HG02840 (cell line): ENCODE measurements around the gene FAM117A.
"Not testable (repeated sequence)": the region's sequence is repeated elsewhere in the genome, so short reads cannot be mapped to it uniquely, and the experiment has no call there.

Experiments used
- ATAC-seq: cut with Tn5 transposase; IDR thresholded peaks from one replicate; pipeline ENCODE4 v1.9.1; 2021; ENCODE audit warnings: mild to moderate bottlenecking, moderate library complexity, moderate number of reproducible peaks; ENCODE audit not compliant: unreplicated experiment, low FRiP score

Gene FAM117A

DNA sequence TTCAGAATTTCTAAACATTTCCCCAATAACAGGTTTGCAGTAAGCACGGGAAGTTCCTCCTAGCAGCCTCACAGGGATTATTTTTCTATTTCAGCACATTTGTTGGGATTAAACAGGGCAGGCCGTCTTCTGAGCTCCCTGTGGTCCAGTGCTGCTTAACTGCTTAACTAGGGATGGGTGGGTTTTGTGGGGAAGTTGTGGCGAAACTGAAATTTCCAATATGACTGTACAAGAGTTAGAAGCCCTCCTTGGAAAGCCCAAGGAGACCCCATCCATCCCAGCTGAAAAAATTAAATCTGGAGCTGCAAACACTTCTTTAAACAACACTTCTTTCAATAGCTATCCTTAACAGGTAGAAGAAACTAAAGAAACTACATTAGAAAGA is 22.2 kb downstream of the FAM117A start:
- ATAC-seq = no peak

DNA sequence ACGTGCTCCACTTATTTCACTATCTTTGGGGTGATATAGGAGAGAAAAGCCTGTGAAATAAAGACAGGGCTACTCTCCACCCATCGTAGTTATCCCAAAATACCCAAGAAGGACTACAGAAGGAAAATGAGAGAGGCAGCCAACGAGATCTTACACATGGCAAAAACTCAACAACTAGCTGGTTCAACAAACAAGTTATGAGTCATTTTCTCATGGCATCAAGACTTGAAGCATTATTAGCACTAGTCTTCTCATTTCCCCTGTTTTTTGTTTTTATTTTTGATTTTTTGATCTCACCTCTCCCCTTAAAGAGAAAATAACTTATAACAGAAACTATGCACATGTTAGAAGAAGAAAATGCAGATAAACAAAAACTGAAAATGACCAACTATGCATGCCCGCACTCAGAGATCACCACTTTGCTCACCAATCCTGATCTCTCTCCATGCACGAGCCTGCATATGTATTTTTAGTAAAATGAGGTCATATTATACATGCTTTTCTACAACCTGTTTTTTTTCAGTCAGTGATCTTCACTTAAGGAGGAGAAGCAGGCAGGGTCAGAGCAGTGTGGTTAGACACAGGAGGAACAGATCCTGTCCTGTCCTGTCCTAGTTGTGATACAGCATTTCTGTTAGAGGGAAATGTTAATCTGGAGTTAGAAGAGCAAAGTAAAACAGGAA is 22.8 kb downstream of the FAM117A start:
- ATAC-seq = peak; percentile 48

GRCh38 chr17:49739641-49740271 is 24.2 kb downstream of the FAM117A start:
- ATAC-seq = no peak

DNA sequence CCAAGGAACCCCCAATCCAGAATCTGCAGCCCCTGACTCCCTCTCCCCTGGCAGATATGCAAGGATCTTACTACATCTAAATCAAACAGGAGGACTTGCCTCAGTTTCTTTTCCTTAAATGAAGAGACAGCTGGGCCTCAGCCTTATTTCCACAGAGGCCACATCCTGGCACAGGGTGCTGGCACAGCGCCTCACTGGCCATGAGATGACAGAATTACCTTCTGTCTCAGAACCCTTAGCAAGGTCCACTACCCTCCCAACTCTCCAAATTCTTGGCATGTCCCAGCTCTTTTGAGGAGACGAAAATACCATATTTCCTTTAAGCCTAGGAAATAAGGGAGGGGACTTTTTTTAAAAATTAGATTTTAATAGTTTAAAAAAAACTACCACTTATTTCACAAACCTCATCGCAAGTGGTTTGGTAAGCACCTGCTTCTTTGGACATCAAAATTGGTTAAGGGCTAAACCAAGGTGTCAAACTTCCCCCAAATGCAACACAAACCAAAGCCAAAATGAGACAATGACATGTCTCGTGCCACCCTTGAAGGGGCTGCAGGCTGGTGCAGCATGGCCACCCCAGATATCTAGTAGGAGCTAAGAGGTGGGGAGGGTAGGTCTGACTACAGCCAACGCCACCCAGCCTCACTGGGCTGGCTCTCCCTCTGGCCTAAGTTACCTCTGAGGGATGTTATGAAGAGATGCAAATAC is 25.3 kb downstream of the FAM117A start:
- ATAC-seq = no peak

DNA sequence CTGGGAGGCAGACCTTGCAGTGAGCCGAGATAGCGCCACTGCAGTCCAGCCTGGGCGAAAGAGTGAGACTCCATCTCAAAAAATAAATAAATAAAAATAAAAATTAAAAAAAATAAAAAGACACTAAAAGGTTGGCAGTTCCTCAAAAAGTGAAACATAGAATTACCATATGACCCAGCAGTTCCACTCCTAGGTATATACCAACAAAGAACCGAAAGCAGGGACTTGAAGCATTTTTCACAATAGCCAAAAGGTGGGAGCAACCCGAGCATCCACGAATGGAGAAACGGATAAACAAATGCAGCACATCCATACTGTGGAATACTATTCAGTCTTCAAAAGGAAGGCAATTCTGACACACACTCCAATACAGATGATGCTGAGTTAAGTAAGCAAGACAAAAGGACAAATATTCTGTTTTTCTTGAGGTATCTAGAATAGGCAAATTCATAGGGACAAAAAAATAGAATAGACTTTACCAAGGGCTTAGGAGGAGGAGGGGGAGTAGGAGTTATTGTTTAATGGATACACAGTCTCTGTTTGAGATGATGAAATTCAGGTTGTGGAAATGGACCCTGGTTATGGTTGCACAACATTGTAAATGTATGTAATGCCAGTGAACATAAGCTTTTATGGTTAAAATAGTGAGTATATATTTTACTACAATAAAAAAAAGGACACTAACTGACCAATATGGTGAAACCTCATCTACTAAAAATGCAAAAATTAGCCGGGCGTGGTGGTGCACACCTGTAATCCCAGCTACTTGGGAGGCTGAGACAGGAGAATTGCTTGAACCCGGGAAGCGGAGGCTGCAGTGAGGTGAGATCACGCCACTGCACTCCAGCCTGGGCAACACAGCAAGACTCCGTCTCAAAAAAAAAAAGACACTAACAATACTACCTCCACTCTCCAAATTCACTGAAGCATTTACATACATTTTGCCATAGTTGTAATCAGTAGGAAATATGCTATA is 29.1 kb downstream of the FAM117A start:
- ATAC-seq = no peak

DNA sequence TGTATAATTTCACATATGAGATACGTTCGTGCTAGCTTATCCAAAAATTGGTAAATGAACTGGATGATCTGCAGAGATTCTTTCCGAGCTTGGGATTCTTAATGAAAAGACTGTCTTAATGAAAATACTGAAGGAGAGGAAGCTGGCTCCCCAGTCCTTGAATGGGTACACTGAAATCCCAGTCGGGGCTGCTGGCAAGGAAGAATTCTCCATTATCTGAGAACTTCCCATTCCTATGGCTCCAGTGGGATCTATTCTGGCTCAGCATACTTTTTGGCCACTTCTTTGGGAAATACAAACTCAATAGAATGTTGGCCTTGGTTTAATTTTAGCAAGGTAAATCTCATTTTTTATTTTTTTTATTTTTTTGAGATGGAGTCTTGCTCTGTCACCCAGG is 32.5 kb downstream of the FAM117A start:
- no peak for ATAC-seq

GRCh38 chr17:49730785-49731434 is 33.0 kb downstream of the FAM117A start:
- ATAC-seq = no peak

GRCh38 chr17:49730078-49730784 is 33.7 kb downstream of the FAM117A start:
- ATAC-seq = no peak

DNA sequence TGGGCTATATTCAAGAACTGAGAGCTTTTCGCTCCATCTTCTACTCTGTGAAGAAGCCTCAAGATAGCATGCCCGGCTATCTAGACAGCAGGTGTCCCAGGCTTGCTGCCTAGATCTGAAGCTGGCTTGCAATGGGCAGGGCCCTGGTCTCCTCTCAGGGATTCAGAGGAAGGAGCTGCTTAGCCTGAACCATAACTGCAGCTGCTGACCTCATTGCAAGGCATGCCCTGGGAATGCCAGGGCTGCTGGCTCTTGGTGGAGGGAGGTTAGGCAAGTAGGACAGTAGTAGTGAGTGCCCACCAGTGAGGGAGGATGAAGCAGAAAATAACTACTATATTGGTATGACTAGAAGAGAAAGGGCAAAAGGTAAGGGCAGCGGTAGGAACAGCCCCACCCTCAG is 34.9 kb downstream of the FAM117A start:
- ATAC-seq = no peak

DNA sequence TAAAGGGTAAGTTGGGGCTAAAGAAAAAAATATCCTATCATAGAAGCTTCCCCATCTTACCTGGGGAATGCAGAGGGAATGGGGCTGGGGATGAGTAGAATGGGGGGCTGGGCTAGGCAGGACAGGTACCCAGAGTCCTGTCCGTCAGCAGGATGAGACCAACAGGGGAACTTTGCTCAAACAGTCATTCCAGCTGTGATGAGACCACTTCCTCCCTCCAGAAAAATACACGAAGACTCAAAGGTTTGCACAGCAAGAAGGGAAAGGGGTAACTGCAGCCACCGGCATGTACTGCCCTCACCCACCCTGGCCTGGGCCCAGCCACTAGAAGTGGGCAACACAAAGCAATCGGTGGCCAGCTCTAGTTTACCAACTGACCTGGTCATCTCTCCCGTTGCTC is 35.5 kb downstream of the FAM117A start:
- ATAC-seq = no peak

GRCh38 chr17:49727380-49727779 is 36.6 kb downstream of the FAM117A start:
- ATAC-seq = no peak

GRCh38 chr17:49725452-49726130 is 38.3 kb downstream of the FAM117A start:
- no peak for ATAC-seq

GRCh38 chr17:49724552-49724951 is 39.4 kb downstream of the FAM117A start:
- not testable (repeated sequence) for ATAC-seq

DNA sequence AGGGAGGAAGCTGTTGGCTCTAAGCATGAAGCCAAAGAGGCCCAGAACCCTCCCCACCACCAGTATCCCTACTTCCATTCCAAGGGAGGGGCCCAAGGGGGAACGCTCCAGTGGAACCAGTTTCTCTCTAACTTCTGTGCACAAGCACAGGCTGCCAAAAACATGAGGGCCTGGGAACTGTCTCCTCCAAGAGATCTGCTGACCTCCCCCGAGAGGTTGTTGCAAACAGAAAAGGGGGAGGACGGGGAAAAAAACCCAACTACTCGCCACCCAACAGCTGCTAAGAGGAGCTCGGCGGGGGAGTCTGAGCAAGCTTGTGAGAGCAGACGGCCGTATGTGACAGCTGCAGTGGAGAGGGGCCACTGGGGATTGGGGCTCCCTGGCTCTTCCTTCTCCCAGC is 40.5 kb downstream of the FAM117A start:
- no peak for ATAC-seq

- no peak for ATAC-seq
Measured at GRCh38 chr17:49722066-49722465, 41.9 kb downstream of the FAM117A start.

DNA sequence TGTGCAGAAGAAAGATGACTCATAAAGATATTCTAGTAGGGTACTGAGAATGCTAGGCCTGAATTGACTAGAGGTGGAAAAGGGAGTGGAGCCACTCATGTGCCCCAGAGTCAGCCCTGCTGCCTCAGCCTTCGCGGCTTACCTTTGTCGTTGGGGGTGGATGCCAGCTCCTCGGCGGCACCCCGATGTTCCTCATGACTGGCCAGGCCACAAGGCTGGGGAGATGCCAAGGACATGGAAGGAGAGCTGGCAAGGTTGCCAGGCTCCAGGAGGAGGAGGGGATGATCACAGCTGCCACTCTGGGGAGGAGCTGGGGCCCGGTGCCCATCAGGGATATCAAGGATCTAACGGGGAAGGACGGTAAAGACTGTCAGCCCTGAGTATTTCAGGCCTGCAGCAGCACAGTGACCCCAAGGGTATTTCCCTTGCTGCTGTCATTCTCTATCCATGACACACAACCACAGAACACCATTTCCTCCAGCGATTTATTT is 46.5 kb downstream of the FAM117A start:
- no peak for ATAC-seq

DNA sequence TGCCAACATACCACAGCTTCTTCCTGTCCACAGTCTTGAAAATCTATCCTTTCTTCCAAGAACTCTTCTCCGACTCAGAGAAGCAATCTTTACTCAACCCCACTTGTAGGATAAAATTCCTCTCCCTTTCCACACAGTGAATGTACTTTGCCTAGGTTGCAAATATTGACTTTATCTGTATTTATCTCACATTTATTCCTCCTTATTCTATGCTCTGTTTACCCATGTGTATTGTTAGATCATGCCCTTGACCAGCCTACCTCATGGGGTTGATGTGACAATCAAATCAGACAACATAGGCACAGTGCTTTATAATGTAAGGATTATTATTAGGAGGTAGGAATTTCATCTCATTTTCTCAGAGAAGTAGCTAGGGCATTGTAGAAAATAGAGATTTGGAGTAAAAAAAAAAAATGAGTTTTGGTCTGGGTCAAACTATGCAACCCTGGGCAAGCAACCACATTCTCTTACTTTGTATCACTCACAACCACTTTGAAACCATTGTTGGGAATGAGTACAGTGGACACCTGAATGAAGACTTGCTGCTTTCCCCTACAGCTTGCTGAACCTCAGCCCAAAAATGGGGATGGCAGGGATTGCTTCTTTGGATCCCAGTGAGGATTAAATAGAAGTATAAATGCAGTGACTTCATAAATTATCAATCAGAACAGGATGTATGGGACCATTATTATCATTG is 47.1 kb downstream of the FAM117A start:
- no peak for ATAC-seq

GRCh38 chr17:49715717-49716279 is 48.1 kb downstream of the FAM117A start:
- ATAC-seq = no peak
